ENCODE results near the gene CDH13. TPM values are rescaled to one million over a fixed set of nuclear protein-coding genes. Genes with fewer than 3 reads are reported as not detected.

CDH13 gene
- total RNA-seq, 1 donor from 2014 or later: 2.3 TPM

GRCh38 chr16:82995924-82996441 is 369.2 kb downstream of the CDH13 start:
- Mint-ChIP-seq H3K36me3 (ENCODE audit: low read depth, unreplicated experiment) (no peaks in the 10 kb centered on the region), H3K4me1 (ENCODE audit: unreplicated experiment) (no peaks in the 10 kb centered on the region), H3K4me3 (ENCODE audit: unreplicated experiment) (no peak overlapping the region), H3K27me3 (ENCODE audit: unreplicated experiment) (no peaks in the 10 kb centered on the region), H3K9me3 (ENCODE audit: unreplicated experiment) (no peaks in the 10 kb centered on the region), H3K27ac (ENCODE audit: unreplicated experiment) (no peak overlapping the region)
- no peak for DNase-seq (ENCODE audit: low spot score)
- TF ChIP-seq CTCF (IDR thresholded peaks at IDR 0.05; ENCODE audit: unreplicated experiment): no peak

- Mint-ChIP-seq H3K4me1 (ENCODE audit: unreplicated experiment) (no peaks in the 10 kb centered on the region), H3K9me3 (ENCODE audit: unreplicated experiment) (no peaks in the 10 kb centered on the region), H3K36me3 (ENCODE audit: low read depth, unreplicated experiment) (no peaks in the 10 kb centered on the region), H3K27me3 (ENCODE audit: unreplicated experiment) (no peaks in the 10 kb centered on the region), H3K27ac (ENCODE audit: unreplicated experiment) (no peak overlapping the region), H3K4me3 (ENCODE audit: unreplicated experiment) (no peak overlapping the region)
- TF ChIP-seq CTCF (IDR thresholded peaks at IDR 0.05; ENCODE audit: unreplicated experiment): no peak
- DNase-seq (ENCODE audit: low spot score): no peak
Observed at GRCh38 chr16:82996814-82997213, 370.0 kb downstream of the CDH13 start.

GRCh38 chr16:82999711-83000110 is 372.9 kb downstream of the CDH13 start:
- Mint-ChIP-seq H3K27ac (ENCODE audit: unreplicated experiment) (no peak overlapping the region), H3K36me3 (ENCODE audit: low read depth, unreplicated experiment) (no peaks in the 10 kb centered on the region), H3K4me1 (ENCODE audit: unreplicated experiment) (peaks cover 5% of the 10 kb centered on the region), H3K27me3 (ENCODE audit: unreplicated experiment) (no peaks in the 10 kb centered on the region), H3K9me3 (ENCODE audit: unreplicated experiment) (no peaks in the 10 kb centered on the region), H3K4me3 (ENCODE audit: unreplicated experiment) (no peak overlapping the region)
- DNase-seq (ENCODE audit: low spot score): no peak
- TF ChIP-seq CTCF (IDR thresholded peaks at IDR 0.05; ENCODE audit: unreplicated experiment): no peak

GRCh38 chr16:83002351-83003334 is 375.9 kb downstream of the CDH13 start:
- H3K4me3 Mint-ChIP-seq (ENCODE audit: unreplicated experiment): no peak overlapping the region

More at GRCh38 chr16:83002351-83003334, 375.9 kb downstream of the CDH13 start:
- H3K9me3 Mint-ChIP-seq (ENCODE audit: unreplicated experiment): no peaks in the 10 kb centered on the region
- peaks cover 5% of the 10 kb centered on the region for H3K4me1 Mint-ChIP-seq (ENCODE audit: unreplicated experiment)
- H3K27me3 Mint-ChIP-seq (ENCODE audit: unreplicated experiment): no peaks in the 10 kb centered on the region
- no peak for DNase-seq (ENCODE audit: low spot score)
- no peak overlapping the region for H3K27ac Mint-ChIP-seq (ENCODE audit: unreplicated experiment)
- H3K36me3 Mint-ChIP-seq (ENCODE audit: low read depth, unreplicated experiment): no peaks in the 10 kb centered on the region
- TF ChIP-seq CTCF (IDR thresholded peaks at IDR 0.05; ENCODE audit: unreplicated experiment): no peak

Measured in endothelial cell (in vitro differentiated cells).